T1000 (cell line): ENCODE data around the gene CHIC1.
"Not testable (repeated sequence)": the region's sequence is repeated elsewhere in the genome, so short reads cannot be mapped to it uniquely, and the experiment has no call there.

ENCODE experiments used
- DNase-seq: peaks from one replicate; lab custom pipeline; 2025; ENCODE audit warnings: mixed read lengths; lab: John Stamatoyannopoulos, UW

The CHIC1 gene

DNA sequence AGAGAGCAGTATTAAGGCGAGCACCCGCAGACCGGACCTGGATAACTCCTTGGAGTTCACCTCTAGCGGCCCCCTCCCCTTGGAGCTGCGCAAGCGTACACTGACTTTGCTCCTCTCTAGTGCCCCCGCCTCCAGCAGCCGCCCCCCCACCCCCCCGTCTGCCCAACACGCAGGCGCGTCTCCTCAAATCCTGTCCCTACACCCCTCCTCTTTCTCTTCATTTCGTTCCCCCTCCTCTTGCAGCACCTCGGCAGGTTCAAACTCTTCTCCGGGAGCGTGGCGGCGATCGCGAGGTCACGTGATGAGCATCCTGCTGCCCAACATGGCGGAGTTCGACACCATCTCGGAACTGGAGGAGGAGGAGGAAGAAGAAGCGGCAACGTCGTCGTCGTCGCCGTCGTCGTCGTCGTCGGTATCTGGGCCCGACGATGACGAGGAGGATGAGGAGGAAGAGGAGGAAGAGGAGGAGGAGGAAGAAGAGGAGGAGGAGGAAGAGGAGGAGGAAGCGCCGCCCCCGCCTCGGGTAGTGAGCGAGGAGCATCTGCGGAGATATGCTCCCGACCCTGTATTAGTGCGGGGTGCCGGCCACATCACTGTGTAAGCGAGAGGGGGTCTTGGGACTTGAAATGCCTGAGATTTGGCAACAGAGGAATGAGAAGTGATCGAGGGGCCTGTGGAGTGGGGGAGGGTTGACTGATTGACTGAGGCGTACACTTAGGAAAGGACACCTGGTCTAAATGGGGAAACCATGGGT is at the start of gene CHIC1:
Gene CHIC1 (plus strand): TSS at position 214 of the 754 bp plus-strand sequence. CDS start 88 bp downstream, at position 302.
- peak; percentile 38 for DNase-seq

DNA sequence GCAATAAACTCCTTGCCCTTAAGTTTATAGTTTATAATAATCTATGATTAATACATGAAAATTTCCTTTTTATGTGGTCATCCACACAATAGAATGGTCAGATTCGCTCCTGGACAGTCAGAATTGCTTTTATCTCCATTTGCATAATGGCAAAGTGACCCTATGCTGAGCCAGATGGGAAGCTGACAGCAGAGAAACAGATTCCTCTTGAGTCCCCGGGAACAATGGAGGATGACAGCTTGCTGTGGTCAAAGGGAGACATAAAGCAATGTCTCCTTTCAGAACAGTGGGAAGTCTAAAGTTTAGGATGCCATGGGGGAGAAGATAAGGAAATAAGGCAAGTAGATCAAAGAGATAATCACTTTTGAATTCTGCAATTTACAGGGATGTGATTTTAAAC is 40.2 kb upstream of the CHIC1 start:
- not testable (repeated sequence) for DNase-seq

DNA sequence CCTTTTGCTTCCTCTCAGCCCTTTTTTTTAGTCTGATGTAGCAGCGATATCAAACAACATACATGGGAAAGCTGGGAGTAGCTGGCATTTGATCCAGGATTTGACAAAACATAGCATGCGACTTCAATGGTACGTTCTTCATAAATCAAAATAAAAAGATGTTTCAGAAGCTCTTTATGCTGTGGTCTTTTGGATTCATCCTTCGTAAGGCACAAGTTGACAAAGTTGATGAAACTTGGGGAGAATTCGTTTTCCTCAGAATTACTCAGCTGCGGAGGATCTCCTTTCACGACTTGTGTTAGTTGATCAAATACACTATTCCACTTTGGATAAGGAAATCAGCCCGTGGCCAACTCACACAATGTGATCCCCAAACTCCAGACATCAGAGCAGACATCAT is 38.1 kb upstream of the CHIC1 start:
- DNase-seq = no peak

- no peak for DNase-seq
Observed at GRCh38 chrX:73525928-73526690, 36.9 kb upstream of the CHIC1 start.

GRCh38 chrX:73531655-73532054 is 31.3 kb upstream of the CHIC1 start:
- DNase-seq = not testable (repeated sequence)

DNA sequence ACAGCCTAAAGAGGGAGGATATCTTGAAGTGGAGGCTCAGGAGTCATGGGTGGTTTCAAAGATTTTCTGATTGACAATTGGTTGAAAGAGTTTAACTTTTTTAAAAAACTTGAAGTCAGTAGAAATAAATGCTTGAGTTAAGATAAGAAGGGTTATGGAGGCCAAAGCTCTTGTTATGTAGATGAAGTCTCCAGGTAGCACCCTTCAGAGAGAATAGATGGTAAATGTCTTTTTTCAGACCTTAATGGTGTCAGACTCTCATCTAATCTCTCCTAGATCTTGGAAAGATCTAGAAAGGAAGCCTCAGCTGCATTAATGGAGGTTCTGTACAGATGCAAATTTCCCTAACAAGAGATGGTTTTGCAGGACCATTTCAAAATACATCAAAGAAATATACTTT is 6.8 kb upstream of the CHIC1 start:
- DNase-seq = no peak

- no peak for DNase-seq
Observed at GRCh38 chrX:73561801-73562200, 1.2 kb upstream of the CHIC1 start.

DNA sequence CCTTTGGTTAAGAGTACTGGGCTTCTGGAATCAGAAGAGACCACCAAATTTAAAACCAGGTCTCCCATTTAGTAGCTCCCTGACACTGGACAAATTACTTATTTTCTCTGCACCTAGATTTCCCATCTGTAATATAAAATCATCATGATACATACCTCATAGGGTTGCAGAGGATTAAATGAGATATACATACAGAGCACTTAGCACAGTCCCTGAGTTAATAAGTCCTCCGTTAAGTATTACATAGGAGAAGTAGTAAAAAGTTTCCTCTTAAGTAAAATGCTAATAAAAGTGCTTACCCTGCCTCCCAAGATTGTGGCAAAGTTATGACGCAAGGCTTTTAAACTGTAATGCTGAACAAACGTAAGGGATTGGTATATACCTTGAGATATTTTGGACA is 539 bp upstream of the CHIC1 start:
- no peak for DNase-seq

GRCh38 chrX:73563738-73564068 is 706 bp downstream of the CHIC1 start:
- DNase-seq = no peak

DNA sequence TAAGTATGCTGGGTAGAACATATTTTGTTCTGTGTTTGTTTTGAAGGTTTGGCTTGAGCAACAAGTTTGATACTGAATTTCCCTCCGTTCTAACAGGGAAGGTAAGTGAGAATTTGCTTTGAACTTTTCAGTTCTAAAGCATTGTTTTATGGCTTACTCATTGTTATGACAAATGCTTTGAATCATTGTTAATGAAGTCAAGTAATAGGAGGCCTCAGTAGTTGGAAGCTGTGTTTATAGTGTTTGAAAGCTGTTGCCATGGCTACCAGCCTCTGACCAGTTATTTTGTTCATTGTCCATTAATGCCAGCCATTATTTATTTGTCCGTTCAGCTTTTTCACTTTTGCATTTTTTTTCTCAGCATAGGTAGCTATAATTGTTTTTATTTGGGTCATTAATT is 14.4 kb downstream of the CHIC1 start:
- DNase-seq = peak; percentile 2

DNA sequence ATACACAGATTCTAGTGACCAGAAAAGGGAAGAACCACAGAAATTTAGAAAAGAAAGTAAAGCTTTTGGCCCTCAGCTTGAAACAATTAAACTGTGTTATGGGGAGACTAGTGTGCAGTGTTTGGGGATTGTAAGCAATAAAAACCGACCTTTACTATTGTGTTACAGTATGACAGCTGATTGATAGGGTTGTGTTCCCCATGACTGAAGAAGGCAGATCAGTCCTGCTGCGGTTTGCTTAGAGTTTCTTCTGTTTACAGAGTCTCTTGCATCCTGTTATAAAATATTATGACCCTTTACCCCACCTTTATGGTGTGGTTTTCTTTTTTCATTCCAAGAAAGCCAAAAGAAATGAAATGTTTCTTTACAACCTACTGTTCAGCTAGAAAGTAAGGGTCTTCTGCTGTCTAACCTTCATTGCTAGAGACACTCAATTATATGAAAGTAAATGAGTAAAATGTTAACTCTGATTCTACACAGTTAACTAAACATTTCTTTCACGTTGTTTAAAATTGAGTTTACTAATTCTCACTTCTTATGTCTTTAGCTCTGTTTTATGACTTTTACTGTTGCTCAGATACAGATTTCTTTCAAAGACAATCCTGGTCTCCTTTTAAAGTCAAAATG is 18.1 kb downstream of the CHIC1 start:
- no peak for DNase-seq

- DNase-seq = not testable (repeated sequence)
Observed at GRCh38 chrX:73597758-73598157, 34.8 kb downstream of the CHIC1 start.

- DNase-seq = no peak
Observed at GRCh38 chrX:73615022-73615421, 52.0 kb downstream of the CHIC1 start.

- DNase-seq = not testable (repeated sequence)
Observed at GRCh38 chrX:73641669-73642068, 78.7 kb downstream of the CHIC1 start.

DNA sequence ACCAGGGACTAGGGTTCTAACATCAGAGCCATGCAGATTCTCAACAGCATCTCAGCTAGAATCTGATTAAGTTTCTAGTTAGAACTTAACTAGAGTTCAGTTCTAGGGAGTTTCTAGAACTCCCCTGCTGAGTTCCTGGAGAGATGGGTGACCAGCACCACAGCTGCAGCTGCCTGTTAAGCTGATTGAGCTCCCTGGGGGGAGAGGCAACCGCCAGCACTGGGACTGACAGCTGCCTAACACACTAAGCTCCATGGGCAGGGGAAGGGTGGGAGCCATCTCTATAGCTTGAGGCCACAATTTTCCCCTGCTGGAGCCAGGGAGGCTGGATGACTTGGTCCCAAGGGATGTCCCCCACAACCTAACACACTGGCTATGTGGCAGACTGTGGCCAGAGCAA is 84.2 kb downstream of the CHIC1 start:
- no peak for DNase-seq

GRCh38 chrX:73647632-73648322 is 84.8 kb downstream of the CHIC1 start:
- no peak for DNase-seq

- DNase-seq = not testable (repeated sequence)
Observed at GRCh38 chrX:73661322-73661721, 98.3 kb downstream of the CHIC1 start.

DNA sequence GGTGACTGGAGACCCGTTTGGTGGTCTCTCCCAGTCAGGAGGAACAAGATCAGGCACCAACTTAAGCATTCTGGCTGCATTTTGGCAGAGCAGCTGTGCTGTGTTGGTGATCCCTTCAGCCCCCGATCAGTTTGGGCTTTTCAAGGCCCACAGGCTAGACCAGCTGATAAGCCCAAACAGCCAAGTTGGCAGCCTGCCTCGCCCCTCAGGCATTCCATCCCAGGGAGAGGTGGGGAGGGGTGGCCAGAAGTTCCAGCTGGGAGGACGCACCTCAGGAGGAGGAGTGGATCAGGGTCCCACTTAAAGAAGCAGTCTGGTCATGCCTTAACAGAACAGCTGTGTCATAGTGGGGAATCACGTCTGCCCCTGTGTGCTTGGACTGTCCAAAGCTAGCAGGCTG is 105.8 kb downstream of the CHIC1 start:
- no peak for DNase-seq

- DNase-seq = no peak
Observed at GRCh38 chrX:73681408-73681807, 118.4 kb downstream of the CHIC1 start.

DNA sequence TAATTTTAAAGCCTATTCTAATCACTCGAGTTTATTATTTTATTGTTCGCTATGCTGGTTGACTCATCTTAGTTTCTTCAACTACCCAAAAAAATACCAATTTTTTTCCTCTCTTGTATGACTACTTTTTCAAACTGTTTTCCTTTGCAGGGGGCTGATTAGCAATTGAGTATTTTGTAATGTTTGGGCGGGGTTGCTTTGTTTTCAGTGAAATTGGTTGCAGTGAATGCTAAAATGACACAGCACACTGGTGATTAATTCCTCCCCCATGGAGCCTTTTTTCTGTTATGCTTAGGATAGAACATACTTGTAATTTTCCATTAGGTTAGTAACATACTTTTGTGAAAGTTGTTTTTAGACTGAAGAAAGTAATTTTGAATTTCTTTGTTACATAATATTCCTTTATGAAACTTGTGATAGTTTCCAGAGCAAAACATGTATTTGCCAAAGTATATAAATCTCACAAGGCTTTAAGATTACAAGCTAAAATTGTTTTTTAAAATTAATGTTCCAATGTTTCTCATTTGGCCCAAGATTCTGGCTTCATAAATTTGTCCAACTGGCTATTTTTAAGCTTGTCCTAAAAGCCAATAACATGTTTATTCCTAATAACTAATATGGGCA is 120.4 kb downstream of the CHIC1 start:
- no peak for DNase-seq

DNA sequence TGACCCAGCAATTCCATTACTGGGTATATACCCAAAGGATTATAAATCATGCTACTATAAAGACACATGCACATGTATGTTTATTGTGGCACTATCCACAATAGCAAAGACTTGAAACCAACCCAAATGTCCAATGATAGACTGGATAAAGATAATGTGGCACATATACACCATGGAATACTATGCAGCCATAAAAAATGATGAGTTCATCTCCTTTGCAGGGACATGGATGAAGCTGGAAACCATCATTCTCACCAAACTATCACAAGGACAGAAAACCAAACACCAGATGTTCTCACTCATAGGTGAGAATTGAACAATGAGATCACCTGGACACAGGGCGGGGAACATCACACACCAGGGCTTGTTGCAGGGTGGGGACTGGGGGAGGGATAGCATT is 144.0 kb downstream of the CHIC1 start:
- DNase-seq = not testable (repeated sequence)

DNA sequence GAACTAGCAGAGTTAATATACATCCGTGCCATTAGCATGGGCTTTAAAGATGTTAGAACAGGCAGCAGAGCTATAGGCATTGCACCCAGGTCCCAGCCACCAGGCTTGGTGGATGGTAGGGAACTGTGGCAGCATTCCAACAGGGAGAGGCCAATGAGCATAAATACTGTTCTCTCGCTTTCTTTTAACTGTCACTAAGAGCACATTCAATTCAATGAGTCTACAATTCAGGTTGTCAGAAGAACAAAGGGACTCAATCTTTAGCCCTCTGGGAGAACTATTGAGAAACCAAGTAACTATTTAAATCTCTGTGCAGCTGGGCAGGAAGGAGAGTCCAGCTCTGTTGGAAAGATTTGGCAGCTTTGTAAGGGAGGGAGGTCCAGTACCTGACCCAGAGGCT is 165.6 kb downstream of the CHIC1 start:
- no peak for DNase-seq
